ENCODE measurements around the gene ZBTB37. TPM values are rescaled to one million over a fixed set of nuclear protein-coding genes. Genes with fewer than 3 reads are reported as not detected.
"Not testable (repeated sequence)": the region's sequence is repeated elsewhere in the genome, so short reads cannot be mapped to it uniquely, and the experiment has no call there.

The ZBTB37 gene
- total RNA-seq = 33.4 TPM

DNA sequence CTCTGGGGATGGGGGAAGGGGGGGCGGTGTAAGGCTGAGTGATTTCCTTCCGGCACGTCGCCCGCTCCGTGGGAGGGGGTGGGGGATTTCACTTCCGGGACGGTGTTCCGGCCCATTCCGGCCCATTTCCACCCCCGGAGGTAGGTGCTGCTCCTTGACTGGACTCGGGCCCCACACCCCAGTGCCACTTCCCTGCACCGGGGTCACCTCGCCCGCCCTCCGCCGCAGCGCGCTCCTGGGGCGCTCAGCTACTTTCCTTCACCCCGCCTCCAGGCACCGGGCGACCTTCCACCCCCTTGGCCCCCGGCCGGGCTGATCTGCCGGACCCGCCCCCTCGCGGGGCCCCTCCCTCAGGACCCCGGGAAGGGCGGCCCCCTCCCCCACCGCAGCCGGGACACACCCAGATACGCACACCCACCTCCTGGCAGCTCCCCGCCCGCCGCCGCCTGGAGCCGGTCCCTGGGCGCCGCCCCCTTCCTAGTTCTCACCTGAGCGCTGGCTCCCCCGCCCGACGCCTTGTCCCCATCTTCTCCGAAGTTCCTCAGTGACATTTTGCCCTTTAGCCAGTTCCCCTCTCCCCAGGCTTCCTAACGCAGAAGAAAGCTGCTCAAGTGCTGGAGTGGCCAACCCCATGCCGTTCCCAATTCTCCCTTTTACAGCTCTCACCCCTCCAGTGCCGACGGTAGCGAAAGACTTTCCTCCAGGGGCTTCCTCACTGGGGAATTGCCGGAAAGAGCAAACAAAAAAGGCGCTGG, at the start of gene ZBTB37:
Gene ZBTB37 (plus strand): TSS at position 115 of the 755 bp plus-strand sequence. CDS start 1,846 bp downstream, outside the sequence.
- no peak for FAIRE-seq
- DNase-seq (ENCODE audit: low spot score in 2 of 2) = no peak

DNA sequence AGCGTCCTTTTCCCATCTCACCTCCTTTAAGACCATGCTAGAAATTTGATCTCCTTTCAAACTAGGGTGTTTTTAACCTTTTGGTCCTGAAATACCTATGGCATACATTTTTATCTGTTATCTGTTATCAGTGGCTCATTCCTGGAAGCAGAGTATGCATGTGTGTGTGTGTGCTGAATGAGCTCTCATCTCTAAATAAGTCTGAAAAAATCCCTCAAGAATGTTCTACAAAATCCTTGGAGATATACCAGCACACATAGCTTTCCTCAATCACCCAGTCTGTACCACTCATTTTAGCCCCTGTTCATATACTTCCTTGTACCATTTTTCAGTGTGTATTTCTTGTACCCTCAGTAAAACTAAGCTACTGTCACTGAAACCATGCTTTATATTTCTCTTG, 49.7 kb upstream of the ZBTB37 start:
- FAIRE-seq = no peak
- no peak for DNase-seq (ENCODE audit: low spot score in 2 of 2)

- FAIRE-seq (no peak), DNase-seq (ENCODE audit: low spot score in 2 of 2) (no peak)
Observed at GRCh38 chr1:173821680-173822079, 46.5 kb upstream of the ZBTB37 start.

GRCh38 chr1:173823781-173824314, 44.3 kb upstream of the ZBTB37 start:
- FAIRE-seq (no peak), DNase-seq (ENCODE audit: low spot score in 2 of 2) (no peak)

GRCh38 chr1:173824315-173825081, 43.7 kb upstream of the ZBTB37 start, which contains the start of the genes CENPL and DARS2:
CENPL (minus strand) TSS chr1:173824883; CDS start chr1:173811299, 13,584 bp downstream.
DARS2 (plus strand) TSS chr1:173824673; CDS start chr1:173825230, 557 bp downstream.
- DNase-seq (ENCODE audit: low spot score in 2 of 2) = peak; percentile 83 to 84
- FAIRE-seq = peak; percentile 8

DNA sequence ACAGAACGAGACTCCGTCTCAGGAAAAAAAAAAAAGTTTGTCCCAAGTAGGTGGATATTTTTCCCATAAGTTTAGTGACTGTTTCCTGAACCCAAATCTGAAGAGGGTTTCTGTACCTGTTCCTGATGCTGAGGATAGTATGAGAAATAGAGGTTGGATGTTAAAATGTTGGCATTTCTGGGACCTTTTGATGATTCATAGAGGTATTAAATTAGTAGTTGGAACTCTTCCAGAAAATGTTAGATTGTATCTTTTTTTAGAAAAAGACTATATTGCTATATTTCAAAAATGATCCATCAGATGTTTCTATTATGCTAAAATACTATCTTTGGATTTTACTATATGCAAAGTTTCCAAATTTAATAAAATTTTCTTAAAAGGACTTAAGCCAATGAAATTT, 40.6 kb upstream of the ZBTB37 start:
- DNase-seq (ENCODE audit: low spot score in 2 of 2) (no peak), FAIRE-seq (no peak)

GRCh38 chr1:173832748-173833147, 35.4 kb upstream of the ZBTB37 start:
- DNase-seq (ENCODE audit: low spot score in 2 of 2) = no peak
- no peak for FAIRE-seq

GRCh38 chr1:173852105-173852504, 16.1 kb upstream of the ZBTB37 start:
- DNase-seq (ENCODE audit: low spot score in 2 of 2) = no peak
- FAIRE-seq = no peak

DNA sequence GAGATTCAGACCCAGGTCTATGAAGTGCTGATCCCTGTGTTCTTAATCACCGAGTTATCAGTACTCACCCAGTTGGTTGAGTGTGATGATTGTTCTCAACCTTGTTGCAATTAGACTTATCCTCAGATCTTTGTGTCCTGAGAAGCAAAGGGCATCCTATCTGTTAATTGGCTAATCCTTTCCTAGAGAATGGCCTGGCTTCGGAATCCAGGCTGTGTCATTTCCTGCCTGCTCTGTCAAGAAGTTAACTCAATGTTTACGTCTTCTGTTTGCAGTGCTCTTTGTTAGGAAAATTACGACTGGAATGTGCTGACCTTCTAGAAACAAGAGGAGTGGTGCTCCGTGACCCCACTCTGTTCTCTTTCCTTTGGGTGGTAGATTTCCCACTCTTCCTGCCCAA, 15.1 kb upstream of the ZBTB37 start:
- FAIRE-seq (no peak), DNase-seq (ENCODE audit: low spot score in 2 of 2) (no peak)

DNA sequence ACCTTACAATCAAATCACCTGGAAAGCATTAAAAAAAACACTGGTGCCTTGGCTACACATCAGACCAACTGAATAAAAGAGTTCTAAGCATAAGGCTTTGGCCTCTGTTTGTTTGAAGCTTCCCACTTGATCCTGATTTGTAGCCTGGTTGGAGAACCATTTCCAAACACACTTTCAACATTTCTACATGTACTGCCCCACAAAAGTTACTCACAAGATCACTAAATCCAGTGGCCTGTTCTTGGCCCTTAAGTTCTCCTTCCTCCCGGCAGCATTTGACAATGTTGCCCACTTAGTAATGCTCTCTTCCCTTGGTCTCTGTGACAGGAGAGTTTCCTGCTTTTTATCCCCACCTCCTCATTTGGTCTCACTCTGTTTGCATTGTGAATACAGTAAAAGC, 12.2 kb upstream of the ZBTB37 start:
- DNase-seq (ENCODE audit: low spot score in 2 of 2) (no peak), FAIRE-seq (no peak)

- FAIRE-seq (no peak), DNase-seq (ENCODE audit: low spot score in 2 of 2) (no peak)
Observed at GRCh38 chr1:173856903-173857302, 11.3 kb upstream of the ZBTB37 start.

DNA sequence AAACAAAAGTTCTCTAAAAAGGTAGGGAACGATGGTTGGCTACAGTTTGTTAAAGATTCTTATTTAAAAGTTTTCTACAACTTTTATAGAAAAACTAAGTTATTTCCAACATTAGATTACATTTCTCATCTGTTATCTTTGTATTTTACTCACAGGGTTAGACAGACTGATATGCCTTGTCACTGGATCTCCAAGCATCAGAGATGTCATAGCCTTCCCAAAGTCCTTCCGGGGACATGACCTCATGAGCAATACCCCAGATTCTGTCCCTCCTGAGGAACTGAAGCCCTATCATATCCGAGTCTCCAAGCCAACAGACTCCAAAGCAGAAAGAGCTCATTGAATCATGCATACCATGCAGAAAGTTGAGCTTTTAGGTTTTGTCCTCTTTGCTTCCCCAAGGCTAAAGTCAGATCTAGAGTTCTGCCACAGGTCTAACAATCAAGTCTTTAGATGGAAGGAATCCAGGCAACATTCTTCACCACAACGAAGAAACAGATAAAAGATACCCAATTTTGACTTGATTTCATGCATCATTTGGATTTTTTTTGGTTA, 10.7 kb upstream of the ZBTB37 start:
- FAIRE-seq (no peak), DNase-seq (ENCODE audit: low spot score in 2 of 2) (no peak)

- DNase-seq (ENCODE audit: low spot score in 2 of 2); FAIRE-seq: not testable (repeated sequence)
Observed at GRCh38 chr1:173859547-173859946, 8.6 kb upstream of the ZBTB37 start.

DNA sequence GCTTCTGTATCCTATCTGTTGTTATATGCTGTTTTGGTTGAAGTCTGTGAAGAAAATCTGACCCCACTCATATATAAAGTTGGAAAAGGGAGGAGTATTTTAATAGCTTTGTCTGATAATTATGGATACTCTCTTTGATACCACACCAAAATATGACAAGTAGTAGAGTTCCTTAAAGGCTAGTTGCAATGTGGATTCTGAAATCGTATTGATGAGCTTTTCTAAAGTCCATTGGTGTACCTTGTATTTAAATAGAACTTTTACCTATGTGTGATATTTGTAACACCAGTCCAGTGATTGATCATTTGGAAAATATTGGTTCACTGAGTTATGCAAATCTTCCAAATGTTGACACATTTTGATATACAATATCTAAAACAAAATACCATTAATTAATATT, 8.1 kb upstream of the ZBTB37 start:
- no peak for DNase-seq (ENCODE audit: low spot score in 2 of 2)

GRCh38 chr1:173861731-173862145, 6.4 kb upstream of the ZBTB37 start:
- FAIRE-seq = no peak

More for the DNA sequence above, 8.1 kb upstream of the ZBTB37 start:
- no peak for FAIRE-seq

GRCh38 chr1:173862146-173862768, 5.9 kb upstream of the ZBTB37 start:
- FAIRE-seq; DNase-seq (ENCODE audit: low spot score in 2 of 2): not testable (repeated sequence)

More at GRCh38 chr1:173861731-173862145, 6.4 kb upstream of the ZBTB37 start:
- DNase-seq (ENCODE audit: low spot score in 2 of 2) = no peak

DNA sequence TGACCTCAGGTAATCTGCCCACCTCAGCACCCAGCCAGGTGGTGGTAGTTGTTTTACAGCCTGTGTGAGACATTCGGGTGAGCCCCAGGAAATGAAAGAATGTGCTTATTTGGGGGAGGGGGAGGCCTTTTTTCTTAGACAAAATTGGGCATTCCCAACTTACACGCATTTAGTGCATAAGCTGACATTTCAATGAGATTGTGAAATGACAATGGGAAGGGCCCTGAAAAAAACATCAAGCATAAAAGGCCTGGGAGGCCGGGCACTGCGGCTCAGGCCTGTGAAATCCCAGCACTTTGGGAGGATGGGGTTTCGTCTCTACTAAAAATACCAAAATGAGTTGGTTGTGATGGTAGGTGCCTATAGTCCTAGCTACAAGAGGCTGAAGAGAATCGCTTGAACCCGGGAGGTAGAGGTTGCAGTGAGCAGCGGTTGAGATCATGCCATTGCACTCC, 5.4 kb upstream of the ZBTB37 start:
- DNase-seq (ENCODE audit: low spot score in 2 of 2) = no peak
- FAIRE-seq = no peak

- no peak for DNase-seq (ENCODE audit: low spot score in 2 of 2)
Observed at GRCh38 chr1:173863224-173864161, 4.7 kb upstream of the ZBTB37 start.

More at GRCh38 chr1:173863224-173864161, 4.7 kb upstream of the ZBTB37 start:
- no peak for FAIRE-seq

Measured in frontal cortex (tissue), 4 donors.